NCI-H1694 (cell line): ENCODE data around the gene SLC2A13.
"Not testable (repeated sequence)": the region's sequence is repeated elsewhere in the genome, so short reads cannot be mapped to it uniquely, and the experiment has no call there.

ENCODE experiments used
- DNase-seq: peaks from one replicate; lab custom pipeline; 2025; lab: John Stamatoyannopoulos, UW

The SLC2A13 gene

DNA sequence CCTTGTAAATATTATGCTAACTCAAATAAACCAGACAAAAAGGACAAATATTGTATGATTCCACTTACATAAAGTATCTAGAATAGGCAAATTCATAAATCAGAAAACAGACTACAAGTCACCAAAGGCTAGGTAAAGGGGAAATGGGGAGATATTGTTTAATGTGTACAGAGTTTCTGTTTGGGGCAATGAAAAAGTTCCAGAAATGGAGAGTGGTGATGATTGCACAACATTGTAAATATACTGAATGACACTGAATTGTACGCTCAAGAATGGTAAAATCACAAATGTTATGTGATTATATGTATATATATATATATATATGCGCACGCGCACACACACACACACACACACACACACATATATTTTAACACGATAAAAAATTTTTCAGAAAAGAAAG, 182.5 kb downstream of the SLC2A13 start:
- no peak for DNase-seq

DNA sequence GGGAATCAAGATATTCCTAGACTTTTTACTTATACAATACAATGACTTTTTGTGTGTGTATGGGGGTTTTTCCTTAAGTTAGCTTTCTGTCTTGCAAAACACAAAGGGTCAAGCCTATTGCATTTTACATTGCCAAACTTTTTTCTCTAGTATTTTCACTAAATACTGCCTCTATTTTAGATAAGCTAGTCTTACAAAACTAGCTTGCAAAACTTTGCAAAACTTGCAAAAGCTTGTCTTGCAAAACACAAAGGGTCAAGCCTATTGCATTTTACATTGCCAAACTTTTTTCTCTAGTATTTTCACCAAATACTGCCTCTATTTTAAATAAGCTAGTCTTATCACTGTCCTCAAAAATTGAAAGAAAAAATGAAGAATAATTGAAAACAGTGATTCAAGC, 183.3 kb downstream of the SLC2A13 start:
- DNase-seq: not testable (repeated sequence)

DNA sequence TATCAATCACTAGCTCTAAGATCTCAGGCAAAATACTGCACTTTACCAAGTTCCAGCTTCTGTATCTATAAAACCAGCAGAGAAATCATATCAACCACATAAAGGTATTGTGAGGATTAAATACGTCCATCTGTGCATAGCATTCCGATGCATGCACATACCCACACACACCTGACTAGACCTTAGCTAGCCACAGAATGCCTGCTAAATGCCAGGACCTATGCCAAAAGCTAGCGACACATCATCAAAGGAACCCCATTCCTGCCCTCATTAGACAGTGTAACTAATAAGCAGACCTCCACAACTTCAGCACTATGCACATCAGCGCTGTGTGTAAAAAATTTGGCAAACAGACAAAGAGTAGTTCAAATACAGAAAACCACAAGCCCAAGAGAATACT, 185.2 kb downstream of the SLC2A13 start:
- no peak for DNase-seq

DNA sequence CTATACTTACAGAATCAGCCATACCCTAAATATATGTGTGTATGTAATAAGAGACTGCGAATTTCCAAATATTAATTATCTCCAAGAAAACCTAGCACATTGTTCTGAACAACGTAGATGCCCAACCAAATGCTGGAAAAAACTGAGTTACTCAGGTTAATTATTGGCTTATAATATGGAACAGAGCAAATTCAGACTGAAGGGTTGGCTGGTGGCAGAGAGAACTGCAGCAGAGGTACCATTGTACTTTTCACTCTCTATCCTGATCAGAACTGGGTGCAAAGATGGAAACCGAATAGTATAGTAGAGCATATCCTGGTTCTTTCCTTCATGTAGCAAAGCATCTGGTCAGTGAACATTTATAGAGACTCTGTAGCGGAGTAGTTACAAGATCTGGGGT, 185.7 kb downstream of the SLC2A13 start:
- DNase-seq: no peak

DNA sequence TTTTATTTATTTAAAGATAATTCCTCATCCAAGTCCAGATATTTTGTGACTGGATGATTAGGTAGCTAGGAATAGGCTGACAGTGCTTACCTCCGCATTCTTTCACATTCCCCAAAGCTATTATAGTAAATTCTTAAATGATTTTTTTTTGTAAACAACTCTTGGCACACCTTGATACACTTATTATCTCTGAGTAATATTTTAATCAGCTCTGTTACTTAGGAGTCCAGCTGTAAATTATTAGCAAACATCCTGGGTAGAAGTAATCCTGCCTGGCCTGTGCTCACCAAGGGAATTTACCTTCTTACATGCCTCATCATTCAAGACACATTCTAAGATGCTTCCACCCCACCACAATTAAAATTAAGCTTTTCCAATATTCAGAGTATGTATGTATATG, 186.1 kb downstream of the SLC2A13 start:
- no peak for DNase-seq

- no peak for DNase-seq
Measured at GRCh38 chr12:39915249-39915648, 190.6 kb downstream of the SLC2A13 start.

DNA sequence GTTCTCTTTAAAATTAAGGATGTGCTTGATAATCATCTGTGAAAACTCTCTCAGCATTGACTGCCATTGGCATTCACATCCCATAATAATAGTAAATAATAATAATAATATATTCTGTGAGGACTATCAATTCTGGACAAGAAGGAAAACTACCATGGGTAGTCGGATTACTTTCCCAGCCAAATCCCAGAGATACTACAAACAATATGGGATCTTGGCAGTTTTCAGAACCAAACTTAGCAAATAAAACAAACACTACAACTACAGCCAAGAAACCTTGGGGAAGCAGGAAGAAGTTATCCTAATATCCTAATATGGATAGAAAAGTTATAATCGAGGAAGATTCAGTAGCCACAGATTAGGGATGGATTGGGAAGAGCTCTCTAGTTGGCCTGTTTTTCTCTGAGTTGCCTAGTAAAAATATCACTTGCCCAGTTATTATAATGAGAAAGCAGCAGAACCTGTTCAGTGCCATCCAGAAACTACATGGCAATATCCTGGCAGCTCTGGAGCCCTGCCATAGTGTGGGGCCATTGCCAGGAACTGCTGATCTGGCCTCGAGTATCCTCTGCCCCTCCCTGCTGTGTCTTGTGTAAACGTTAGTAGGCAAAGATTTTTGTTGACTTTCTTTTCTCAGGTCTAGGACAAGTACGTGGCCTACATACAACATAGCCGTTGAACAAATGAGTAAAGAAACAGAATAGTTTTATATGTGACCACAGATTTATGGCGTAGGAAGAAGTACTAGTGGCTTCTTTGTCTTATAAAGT, 193.5 kb downstream of the SLC2A13 start:
- DNase-seq: no peak

DNA sequence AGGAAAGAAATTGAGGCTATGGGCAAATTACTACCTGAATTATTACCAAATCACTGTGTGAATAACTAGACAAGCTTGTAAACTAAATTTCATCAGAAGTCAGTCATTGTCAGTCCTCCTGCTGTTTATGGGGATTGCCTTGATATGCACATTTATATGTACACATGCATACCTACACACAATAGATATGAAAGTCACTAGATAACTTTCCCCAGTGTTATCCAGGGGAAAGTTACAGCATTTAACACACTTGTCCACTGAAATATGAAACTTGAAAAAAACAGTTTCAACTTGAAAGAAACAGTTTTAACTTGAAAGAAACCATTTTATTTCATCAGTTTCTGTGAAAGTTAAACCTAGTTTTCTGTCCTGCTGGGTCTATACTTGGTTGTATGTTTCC, 199.6 kb downstream of the SLC2A13 start:
- DNase-seq: no peak

DNA sequence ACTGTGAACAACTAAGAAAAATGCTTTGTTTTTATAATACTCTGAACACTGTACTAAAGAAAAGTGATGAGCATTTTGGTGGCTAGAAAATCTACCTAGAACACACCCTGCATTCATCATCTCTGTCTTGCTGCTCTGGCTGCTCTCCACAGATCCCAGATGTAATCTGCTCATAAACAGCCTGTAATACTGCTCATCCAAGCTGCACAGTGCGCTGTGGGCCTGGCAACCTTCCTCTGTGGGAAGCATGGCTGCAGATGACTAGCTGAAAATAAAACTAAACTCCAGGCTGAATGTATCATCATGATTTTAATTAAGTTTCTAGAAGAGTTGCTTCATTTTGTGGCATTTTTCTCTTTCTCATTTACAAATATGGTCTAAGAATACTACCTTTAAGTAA, 200.7 kb downstream of the SLC2A13 start:
- DNase-seq: peak; percentile 73

GRCh38 chr12:39902821-39903220, 203.1 kb downstream of the SLC2A13 start:
- DNase-seq: no peak

GRCh38 chr12:39897315-39897714, 208.6 kb downstream of the SLC2A13 start:
- no peak for DNase-seq

DNA sequence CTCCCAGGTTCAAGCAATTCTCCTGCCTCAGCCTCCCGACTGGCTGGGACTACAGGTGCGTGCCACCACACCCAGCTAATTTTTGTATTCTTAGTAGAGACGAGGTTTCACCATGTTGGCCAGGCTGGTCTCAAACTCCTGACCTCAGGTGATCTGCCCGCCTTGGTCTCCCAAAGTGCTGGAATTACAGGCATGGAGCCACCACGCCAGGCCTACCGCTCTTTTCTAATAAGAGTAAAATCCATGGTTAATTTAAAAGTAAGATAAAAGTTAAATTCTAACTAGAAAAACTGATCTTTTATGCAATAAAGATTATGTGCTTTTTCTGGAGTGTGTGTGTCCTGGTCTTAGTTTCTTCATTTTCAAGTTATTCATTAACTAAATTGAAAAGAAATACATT, 212.5 kb downstream of the SLC2A13 start:
- DNase-seq: not testable (repeated sequence)

GRCh38 chr12:39892146-39892545, 213.7 kb downstream of the SLC2A13 start:
- no peak for DNase-seq

- no peak for DNase-seq
Measured at GRCh38 chr12:39887856-39888255, 218.0 kb downstream of the SLC2A13 start.

- no peak for DNase-seq
Measured at GRCh38 chr12:39886106-39886505, 219.8 kb downstream of the SLC2A13 start.

DNA sequence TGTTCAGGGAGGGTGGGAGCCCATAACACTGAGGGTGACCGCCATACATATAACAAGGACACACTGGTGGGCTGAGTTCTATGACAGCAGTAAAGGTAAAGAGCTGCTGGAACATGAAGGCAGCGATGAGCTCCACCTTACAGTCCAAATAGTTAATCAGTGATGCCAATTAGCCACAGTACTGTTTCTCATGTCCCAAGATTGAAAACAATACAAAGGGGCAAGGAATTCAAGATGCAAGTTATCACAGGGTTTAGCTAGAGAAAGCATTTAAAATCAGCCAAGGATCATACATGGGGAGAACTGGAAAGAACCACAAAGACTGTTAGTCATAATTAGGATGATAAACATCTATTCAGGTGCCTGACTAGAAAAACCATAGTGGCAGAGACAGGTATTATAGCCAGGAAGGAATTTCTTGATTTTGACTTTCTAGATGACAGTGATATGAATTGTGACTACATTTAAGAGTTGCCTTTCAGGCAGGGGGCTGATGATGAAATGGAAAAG, 221.2 kb downstream of the SLC2A13 start:
- DNase-seq: no peak

DNA sequence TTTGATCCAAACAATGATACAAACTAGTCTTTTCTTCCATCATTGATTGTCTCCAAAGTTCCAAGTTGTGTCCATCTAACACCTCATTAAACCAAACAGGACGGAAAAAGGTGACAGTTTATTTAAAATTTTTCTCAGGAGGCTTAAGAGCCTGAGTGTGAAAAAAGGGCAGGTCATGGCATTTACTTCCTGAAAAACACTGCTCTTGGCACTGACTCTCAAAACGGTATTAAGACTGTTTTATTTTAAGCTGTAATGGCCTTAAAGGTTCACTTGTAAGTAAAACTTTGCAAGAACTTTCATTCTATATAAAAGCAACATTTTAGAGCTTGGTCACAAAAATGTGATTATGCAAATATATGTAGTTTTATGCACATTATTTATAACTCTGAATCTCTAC, 222.5 kb downstream of the SLC2A13 start:
- no peak for DNase-seq

DNA sequence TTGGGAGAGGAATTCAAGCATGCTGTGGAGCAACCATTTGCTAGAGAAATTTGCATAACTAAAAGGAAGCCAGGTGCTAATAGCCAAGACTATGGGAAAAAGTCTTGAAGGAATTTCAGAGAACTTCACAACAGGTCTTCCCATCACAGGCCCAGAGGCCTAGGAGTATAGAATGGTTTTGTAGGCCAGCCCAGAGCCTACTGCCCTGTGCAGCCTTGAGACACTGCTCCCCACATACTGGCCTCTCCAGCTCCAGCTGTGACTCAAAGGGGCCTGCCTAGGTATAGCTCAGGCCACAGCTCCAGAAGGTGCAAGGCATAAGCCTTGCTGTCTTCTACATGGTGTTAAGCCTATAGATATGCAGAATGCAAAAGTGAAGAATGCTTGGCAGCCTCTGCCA, 227.1 kb downstream of the SLC2A13 start:
- DNase-seq: no peak

GRCh38 chr12:39875721-39876120, 230.2 kb downstream of the SLC2A13 start:
- no peak for DNase-seq

GRCh38 chr12:39874785-39875184, 231.1 kb downstream of the SLC2A13 start:
- DNase-seq: no peak

DNA sequence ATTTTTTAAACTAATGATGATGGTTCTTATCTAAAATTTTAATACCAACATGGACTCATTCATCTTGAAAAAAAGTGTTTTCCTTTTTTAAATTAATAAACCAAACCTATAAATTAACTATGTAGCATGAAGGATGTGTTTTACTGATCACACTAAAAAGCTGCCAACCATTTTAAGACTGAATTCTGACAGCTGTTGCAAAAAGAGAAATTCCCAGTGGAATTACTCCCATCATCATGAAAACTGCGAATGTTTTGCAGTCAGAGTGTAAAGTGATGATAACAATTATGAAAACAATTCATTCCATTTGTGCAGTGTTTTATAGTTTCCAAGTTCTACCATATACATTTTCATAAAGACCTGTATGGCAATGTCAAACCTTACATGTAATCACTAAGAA, 232.8 kb downstream of the SLC2A13 start:
- DNase-seq: no peak

DNA sequence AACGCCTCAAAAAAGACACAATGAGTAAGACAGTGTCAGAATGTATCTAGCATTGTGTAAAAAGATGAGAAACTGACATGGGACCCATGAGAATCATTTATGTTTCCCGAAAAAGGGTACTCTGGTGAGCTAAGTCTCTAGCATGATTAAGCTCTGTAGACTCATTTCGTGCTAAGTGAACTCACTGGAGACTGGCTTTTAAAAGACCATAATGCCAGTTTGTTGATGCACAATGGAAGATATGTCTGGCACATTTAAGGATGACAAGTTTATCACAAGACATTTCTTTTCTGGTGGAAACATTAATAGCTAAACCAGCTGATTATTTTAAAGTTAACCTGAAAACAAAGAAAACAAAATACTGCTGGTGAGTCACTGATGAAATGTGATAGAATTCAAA, 233.5 kb downstream of the SLC2A13 start:
- DNase-seq: no peak

DNA sequence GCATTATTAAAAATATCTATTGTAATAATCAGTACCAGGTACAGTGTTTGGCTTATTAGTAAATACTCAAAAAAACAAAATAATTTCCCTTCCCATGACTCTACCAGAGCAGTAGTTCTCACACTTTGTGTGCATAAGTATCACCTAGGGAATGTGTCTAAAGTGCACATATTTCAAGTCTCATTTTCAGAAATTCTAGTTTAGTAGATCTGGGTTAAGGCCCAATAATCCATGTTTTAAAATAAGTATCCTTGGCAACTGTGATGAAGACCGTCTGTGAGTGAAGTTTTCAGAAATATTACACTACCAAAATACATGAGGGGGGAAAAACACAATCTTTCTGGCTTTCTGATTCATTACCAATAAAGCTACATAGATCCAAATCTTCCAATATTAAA, 237.6 kb downstream of the SLC2A13 start:
- no peak for DNase-seq

GRCh38 chr12:39867631-39868327, 238.1 kb downstream of the SLC2A13 start:
- DNase-seq: no peak
